HL-60 (cell line): Measurements from ENCODE around the gene HOXB6.

Experiments
- DNase-seq, 2 experiments: peaks; one replicate each; pipeline ENCODE4 v3.0.0-alpha.2; 2010 to 2020; ENCODE audit warnings: low read depth in 1 of 2, low spot score in 1 of 2
- H3K27ac ChIP-seq: fragments of 250-450 bp; sonication (Bioruptor Pico); replicated peaks from 2 replicates; pipeline ENCODE4 v1.5.1; 2020; ENCODE audit warnings: mild to moderate bottlenecking, moderate library complexity
- H3K27me3 ChIP-seq: fragments of 250-450 bp; sonication (Bioruptor Pico); 2 replicates; pipeline ENCODE4 v1.5.1; 2021; ENCODE audit warnings: mild to moderate bottlenecking, moderate library complexity; ENCODE audit not compliant: insufficient read depth, poor library complexity, severe bottlenecking
- H3K4me3 ChIP-seq: replicated peaks from 2 replicates; pipeline ENCODE4 v1.5.1; 2011; ENCODE audit warnings: mild to moderate bottlenecking, control low read depth, low read length; ENCODE audit not compliant: insufficient read depth
- GABPA ChIP-seq: IDR thresholded peaks from 2 replicates; pipeline ENCODE4 v1.6.1; 2012; ENCODE audit warnings: low read depth
- POLR2AphosphoS5 ChIP-seq: IDR thresholded peaks from 2 replicates; pipeline ENCODE4 v1.6.1; 2012; ENCODE audit warnings: low read depth
- SPI1 ChIP-seq: IDR thresholded peaks from 2 replicates; pipeline ENCODE4 v1.6.1; 2012; ENCODE audit warnings: low read depth, mild to moderate bottlenecking, borderline replicate concordance
- TF ChIP-seq, protein P1 (sequence below): IDR thresholded peaks from 2 replicates; pipeline ENCODE4 v1.6.1; 2012; ENCODE audit warnings: low read depth; ENCODE audit not compliant: insufficient replicate concordance
- TF ChIP-seq, protein P2 (sequence below): IDR thresholded peaks from one replicate; pipeline ENCODE4 v1.5.1; 2011; ENCODE audit warnings: low read length, control low read depth, inconsistent platforms; ENCODE audit not compliant: insufficient read depth

Gene HOXB6

DNA sequence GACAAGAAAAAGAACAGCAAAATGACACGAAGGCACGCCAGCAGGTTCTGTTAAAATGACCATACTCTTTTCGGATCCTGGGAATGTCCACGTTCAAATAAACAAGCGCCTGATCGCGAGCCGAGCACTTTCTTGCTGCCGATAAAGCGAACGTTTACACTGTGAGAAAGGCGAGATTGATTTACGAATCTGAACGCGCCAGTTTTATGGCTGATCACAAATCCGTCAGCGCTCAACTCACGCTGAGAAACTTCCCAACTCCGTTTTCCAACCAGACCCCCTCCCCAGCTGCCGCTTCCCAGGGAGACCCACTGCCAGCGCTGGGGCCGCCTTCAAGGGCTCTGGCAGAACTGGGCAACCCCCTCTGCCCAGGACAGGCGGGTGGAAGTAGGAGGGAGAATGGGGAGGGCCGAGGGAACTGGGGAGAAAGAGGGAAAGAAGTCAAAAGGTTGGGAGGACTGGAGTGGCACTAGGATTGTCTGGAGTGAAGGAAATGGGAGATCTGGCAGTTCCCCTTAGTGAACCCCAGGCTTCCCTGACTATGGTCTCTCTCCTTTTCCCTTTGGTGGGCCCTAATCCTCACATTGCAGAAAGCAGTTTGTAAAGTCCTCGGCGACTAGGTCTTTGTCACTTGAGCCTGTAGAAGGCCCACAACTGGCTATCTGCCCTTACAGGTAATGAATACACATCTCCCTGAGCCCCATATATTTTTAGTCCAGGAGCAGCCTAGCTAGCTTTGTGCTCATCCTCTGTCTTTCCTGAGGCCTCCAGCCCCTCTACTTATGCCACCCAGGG lies 33.6 kb downstream of the HOXB6 start:
- DNase-seq: no peak
- H3K27me3 ChIP-seq: peaks cover 78% of the 10 kb centered on the region
- H3K27ac ChIP-seq: no peak overlapping the region
- TF ChIP-seq GABPA (no peak), SPI1 (no peak), POLR2AphosphoS5 (no peak)
- TF ChIP-seq, protein P1, sequence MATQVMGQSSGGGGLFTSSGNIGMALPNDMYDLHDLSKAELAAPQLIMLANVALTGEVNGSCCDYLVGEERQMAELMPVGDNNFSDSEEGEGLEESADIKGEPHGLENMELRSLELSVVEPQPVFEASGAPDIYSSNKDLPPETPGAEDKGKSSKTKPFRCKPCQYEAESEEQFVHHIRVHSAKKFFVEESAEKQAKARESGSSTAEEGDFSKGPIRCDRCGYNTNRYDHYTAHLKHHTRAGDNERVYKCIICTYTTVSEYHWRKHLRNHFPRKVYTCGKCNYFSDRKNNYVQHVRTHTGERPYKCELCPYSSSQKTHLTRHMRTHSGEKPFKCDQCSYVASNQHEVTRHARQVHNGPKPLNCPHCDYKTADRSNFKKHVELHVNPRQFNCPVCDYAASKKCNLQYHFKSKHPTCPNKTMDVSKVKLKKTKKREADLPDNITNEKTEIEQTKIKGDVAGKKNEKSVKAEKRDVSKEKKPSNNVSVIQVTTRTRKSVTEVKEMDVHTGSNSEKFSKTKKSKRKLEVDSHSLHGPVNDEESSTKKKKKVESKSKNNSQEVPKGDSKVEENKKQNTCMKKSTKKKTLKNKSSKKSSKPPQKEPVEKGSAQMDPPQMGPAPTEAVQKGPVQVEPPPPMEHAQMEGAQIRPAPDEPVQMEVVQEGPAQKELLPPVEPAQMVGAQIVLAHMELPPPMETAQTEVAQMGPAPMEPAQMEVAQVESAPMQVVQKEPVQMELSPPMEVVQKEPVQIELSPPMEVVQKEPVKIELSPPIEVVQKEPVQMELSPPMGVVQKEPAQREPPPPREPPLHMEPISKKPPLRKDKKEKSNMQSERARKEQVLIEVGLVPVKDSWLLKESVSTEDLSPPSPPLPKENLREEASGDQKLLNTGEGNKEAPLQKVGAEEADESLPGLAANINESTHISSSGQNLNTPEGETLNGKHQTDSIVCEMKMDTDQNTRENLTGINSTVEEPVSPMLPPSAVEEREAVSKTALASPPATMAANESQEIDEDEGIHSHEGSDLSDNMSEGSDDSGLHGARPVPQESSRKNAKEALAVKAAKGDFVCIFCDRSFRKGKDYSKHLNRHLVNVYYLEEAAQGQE: no peak
- TF ChIP-seq, protein P2, sequence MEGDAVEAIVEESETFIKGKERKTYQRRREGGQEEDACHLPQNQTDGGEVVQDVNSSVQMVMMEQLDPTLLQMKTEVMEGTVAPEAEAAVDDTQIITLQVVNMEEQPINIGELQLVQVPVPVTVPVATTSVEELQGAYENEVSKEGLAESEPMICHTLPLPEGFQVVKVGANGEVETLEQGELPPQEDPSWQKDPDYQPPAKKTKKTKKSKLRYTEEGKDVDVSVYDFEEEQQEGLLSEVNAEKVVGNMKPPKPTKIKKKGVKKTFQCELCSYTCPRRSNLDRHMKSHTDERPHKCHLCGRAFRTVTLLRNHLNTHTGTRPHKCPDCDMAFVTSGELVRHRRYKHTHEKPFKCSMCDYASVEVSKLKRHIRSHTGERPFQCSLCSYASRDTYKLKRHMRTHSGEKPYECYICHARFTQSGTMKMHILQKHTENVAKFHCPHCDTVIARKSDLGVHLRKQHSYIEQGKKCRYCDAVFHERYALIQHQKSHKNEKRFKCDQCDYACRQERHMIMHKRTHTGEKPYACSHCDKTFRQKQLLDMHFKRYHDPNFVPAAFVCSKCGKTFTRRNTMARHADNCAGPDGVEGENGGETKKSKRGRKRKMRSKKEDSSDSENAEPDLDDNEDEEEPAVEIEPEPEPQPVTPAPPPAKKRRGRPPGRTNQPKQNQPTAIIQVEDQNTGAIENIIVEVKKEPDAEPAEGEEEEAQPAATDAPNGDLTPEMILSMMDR: no peak
- H3K4me3 ChIP-seq: no peak overlapping the region

GRCh38 chr17:48570325-48571023 lies 34.3 kb downstream of the HOXB6 start:
- Histone ChIP-seq H3K27me3 (peaks cover 71% of the 10 kb centered on the region), H3K27ac (no peak overlapping the region), H3K4me3 (no peak overlapping the region)
- no peak for TF ChIP-seq POLR2AphosphoS5
- TF ChIP-seq, protein P2: no peak
- TF ChIP-seq, protein P1: no peak
- no peak for TF ChIP-seq GABPA
- no peak for TF ChIP-seq SPI1
- no peak for DNase-seq

GRCh38 chr17:48569674-48570324 lies 35.0 kb downstream of the HOXB6 start:
- TF ChIP-seq SPI1 (no peak), GABPA (no peak)
- TF ChIP-seq, protein P2: no peak
- no peak overlapping the region for H3K4me3 ChIP-seq
- no peak overlapping the region for H3K27ac ChIP-seq
- no peak for DNase-seq
- peaks cover 70% of the 10 kb centered on the region for H3K27me3 ChIP-seq
